ENCODE measurements around the gene GP1BA.

GP1BA gene

GRCh38 chr17:4931963-4932362 lies at the start of gene GP1BA:
Gene GP1BA (plus strand): TSS chr17:4932277. CDS start chr17:4932605, 328 bp downstream.
- DNase-seq (ENCODE audit: low read depth in 2 of 2, low spot score in 1 of 2) = no peak

DNA sequence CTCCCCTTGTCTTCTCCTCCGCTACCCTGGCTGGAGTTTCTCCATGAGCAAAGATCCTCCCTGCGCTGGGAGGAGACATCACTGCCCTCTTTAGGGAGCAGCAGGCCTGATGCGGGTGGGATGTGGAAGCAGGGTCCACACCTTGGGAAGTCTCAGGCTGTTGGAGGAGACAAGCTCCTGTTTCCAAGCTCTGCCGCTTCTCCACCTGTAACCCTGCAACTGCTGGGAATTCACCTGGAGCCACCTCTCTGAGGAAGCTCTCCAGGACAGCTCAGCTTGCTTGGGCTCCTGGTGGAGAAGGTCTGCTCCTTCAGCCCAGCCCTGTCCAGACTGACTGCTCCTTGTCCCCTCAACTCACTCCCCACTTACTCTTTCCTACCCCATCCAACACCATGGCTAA lies 47.6 kb upstream of the GP1BA start:
- DNase-seq (ENCODE audit: low read depth in 2 of 2, low spot score in 1 of 2) = no peak

GRCh38 chr17:4886830-4887229 lies 45.2 kb upstream of the GP1BA start:
- DNase-seq (ENCODE audit: low read depth in 2 of 2, low spot score in 1 of 2) = no peak

- no peak for DNase-seq (ENCODE audit: low read depth in 2 of 2, low spot score in 1 of 2)
Observed at GRCh38 chr17:4887581-4887980, 44.5 kb upstream of the GP1BA start.

- no peak for DNase-seq (ENCODE audit: low read depth in 2 of 2, low spot score in 1 of 2)
Observed at GRCh38 chr17:4891411-4892410, 40.4 kb upstream of the GP1BA start.

DNA sequence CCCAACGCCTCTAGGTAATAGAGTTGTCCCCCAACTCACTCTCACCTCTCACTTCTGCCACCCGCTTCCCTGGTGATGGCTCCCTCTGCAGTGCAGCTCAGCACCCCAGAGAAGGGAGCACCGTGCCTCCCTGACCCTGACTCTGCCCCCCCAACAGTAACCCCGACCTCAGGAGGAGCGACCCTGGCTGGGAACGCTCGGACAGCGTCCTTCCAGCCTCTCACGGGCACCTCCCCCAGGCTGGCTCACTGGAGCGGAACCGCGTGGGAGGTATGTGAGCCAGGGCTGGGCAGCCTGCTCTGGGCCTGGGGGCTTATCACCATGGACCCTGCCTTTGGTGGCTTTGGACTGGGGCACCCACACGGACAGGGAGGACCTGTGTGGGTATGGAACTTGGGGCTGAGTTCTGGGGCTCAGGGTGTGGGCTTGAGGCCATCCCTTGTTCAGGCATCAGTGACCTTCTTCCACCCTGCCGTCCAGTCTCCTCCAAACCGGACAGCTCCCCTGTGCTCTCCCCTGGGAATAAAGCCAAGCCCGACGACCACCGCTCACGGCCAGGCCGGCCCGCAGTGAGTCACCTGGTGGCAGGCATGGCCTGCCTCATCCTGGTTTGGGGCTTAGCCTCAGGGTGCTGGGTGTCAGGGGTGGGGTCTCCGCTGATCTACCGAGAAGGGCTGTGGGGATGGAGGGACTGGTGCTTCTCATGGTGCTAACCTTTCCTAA lies 39.4 kb upstream of the GP1BA start:
- DNase-seq (ENCODE audit: low read depth in 2 of 2, low spot score in 1 of 2) = no peak

DNA sequence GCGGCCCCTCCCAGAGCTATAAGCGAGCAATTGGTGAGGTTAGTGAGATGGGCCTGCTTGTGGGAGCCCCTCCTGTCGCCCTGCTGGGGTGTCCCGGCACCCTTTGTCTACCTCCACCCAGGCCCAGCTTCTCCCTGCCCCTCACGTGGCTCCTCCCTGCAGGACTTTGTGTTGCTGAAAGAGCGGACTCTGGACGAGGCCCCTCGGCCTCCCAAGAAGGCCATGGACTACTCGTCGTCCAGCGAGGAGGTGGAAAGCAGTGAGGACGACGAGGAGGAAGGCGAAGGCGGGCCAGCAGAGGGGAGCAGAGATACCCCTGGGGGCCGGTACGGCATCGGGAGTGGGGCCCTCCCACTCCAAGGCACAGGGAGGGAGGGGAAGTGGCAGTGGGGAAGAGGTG lies 38.8 kb upstream of the GP1BA start:
- no peak for DNase-seq (ENCODE audit: low read depth in 2 of 2, low spot score in 1 of 2)

DNA sequence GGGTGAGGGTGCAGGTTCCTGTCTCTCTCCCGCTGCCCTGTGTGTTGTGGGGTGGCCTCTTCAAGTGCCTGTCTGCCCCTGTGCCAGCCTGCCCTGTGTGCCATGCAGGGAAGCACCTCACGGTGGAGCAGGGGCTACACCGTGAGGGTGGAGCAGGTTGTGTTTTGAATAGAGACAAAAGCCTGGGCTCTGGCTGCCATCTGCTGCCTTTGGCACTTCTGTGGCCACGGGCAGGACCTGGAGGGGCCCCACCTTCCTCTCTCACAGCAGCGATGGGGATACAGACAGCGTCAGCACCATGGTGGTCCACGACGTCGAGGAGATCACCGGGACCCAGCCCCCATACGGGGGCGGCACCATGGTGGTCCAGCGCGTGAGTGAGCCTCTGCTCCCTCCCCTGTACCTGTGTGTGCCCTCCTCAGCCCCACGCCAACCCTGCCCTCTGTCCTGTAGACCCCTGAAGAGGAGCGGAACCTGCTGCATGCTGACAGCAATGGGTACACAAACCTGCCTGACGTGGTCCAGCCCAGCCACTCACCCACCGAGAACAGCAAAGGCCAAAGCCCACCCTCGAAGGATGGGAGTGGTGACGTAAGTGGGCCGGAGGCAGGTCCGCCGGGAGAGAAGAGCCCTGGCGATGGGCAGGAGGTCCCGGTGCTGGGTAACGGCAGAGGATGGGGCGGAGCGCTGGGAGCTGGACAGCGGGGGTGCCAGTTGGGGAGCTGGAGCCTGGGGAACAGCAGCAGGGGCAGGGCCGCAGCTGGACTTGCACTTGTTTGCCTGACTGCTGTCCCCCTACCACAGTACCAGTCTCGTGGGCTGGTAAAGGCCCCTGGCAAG lies 38.1 kb upstream of the GP1BA start:
- no peak for DNase-seq (ENCODE audit: low read depth in 2 of 2, low spot score in 1 of 2)

- no peak for DNase-seq (ENCODE audit: low read depth in 2 of 2, low spot score in 1 of 2)
Observed at GRCh38 chr17:4895121-4895520, 37.0 kb upstream of the GP1BA start.

- no peak for DNase-seq (ENCODE audit: low read depth in 2 of 2, low spot score in 1 of 2)
Observed at GRCh38 chr17:4895657-4896331, 36.3 kb upstream of the GP1BA start.

DNA sequence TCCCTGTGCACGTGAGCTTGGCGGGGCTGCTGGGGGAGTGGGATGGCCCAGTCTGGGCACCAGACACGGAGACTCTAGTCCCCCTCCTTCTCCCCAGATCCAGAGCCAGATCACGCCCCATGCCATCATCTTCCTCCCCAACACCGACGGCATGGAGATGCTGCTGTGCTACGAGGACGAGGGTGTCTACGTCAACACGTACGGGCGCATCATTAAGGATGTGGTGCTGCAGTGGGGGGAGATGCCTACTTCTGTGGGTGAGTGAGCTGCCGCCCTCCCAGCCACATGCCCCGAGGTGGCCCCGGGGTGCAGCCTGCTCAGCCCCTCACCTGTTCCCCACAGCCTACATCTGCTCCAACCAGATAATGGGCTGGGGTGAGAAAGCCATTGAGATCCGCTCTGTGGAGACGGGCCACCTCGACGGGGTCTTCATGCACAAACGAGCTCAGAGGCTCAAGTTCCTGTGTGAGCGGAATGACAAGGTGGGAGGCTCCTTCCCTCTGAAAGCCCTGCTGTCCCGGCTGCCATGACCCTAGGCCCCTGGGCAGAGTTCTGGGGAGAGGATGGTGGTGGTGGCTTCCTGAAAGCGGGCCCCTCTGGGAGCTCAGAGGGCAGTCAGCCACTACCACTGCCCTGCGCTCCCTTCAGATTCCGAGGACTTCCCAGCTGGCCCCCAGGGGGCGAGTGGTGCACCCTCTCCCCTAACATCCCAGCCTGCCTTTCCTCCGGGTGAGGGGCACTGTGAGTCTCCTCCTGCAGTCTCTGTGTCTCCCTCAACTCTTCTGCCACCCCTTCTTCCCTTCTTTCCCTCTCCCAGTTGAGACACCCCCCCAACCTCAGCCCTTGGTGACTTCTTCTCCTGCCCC lies 35.5 kb upstream of the GP1BA start:
- DNase-seq (ENCODE audit: low read depth in 2 of 2, low spot score in 1 of 2) = no peak

DNA sequence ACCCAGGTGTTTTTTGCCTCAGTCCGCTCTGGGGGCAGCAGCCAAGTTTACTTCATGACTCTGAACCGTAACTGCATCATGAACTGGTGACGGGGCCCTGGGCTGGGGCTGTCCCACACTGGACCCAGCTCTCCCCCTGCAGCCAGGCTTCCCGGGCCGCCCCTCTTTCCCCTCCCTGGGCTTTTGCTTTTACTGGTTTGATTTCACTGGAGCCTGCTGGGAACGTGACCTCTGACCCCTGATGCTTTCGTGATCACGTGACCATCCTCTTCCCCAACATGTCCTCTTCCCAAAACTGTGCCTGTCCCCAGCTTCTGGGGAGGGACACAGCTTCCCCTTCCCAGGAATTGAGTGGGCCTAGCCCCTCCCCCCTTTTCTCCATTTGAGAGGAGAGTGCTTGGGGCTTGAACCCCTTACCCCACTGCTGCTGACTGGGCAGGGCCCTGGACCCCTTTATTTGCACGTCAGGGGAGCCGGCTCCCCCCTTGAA lies 34.8 kb upstream of the GP1BA start:
- DNase-seq (ENCODE audit: low read depth in 2 of 2, low spot score in 1 of 2) = no peak

DNA sequence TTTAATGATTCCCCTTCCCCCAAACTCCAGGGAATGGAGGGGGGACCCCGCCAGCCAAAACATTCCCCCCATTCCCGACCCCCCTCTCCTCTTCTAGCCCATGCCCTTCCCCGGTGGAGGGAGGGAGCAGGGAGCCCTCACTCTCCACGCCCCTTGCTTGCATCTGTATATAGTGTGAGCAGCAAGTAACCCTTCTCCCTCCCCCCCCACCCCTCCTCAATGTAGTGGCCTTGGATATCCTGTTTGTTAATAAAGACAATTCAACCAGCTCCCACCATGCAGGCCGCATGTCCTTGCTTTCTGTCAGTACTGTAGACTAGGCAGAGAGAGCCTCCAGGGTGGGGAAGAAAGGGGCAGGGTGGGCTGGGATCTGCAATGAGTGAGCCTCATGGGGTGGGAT lies 34.3 kb upstream of the GP1BA start:
- DNase-seq (ENCODE audit: low read depth in 2 of 2, low spot score in 1 of 2) = no peak

DNA sequence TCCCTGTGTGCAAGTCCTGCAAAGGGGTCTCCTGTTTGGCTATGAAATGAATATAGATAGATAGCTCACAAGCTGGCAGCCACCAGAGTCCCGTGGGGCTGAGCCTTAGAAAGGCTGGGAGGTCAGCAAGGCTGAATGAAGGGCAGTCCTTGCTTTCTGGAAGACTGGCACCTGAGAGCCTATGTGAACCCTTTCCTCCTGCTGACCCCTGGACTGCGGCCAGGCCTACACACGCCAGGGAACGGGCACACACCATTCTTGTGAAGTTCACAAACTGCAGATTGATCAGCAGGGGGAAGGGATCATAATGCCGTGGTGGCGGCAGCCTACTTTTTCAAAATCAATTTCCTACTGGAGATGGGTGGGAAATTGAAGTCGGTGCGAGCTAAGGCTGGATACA lies 33.7 kb upstream of the GP1BA start:
- no peak for DNase-seq (ENCODE audit: low read depth in 2 of 2, low spot score in 1 of 2)

GRCh38 chr17:4898927-4899326 lies 33.1 kb upstream of the GP1BA start:
- DNase-seq (ENCODE audit: low read depth in 2 of 2, low spot score in 1 of 2) = no peak

GRCh38 chr17:4899341-4900230 lies 32.5 kb upstream of the GP1BA start, which contains the start of gene C17orf107:
Gene C17orf107 (plus strand): TSS chr17:4899536. CDS start chr17:4899763, 227 bp downstream.
- peak; percentile 93 to 95 for DNase-seq (ENCODE audit: low read depth in 2 of 2, low spot score in 1 of 2)

DNA sequence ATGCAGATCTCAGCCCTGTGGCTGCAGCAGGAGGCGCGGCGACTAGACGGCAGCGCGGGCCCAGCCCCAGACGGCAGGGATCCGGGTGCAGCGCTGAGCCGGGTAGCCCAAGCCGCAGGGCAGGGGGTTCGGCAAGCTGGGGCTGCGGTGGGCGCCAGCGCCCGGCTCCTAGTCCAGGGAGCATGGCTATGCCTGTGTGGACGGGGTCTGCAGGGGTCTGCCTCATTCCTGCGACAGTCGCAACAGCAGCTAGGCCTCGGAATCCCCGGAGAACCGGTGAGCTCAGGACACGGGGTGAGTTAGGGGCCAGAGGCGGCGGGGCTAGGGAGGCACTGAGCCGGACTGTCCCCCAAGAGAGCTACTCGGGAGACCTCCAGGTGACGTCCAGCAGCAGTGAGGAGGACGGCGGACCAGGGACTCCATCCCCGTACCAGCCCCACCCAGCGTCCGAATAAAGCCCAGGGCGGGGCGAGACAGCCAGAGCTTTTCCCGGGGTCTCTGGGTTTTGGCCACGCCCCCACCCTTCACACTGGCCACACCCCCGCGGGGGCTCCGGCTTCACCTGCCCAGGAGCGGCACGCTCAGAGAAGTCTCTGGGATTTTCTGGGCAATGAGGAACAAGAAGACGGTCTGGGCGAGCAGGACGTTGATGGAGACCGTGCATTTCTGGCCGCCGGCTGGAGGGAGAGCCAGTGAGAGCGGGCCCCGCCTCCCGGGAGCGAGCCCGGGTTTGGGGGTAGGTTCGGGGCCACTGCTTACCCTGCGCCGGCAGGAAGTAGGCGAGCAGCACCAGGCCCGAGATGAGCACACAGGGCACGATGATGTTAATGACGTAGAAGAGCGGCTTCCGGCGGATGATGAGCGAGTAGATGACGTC lies 31.6 kb upstream of the GP1BA start:
- DNase-seq (ENCODE audit: low read depth in 2 of 2, low spot score in 1 of 2) = peak in 1 of 2 donors; percentile 24

Measured in stimulated activated CD8-positive, alpha-beta memory T cell treated with anti-CD3 and anti-CD28 coated beads, Interleukin-4, amount 100 ng/mL, for 4 hours (primary cell).